Endothelial cell (in vitro differentiated cells): ENCODE data around the gene C19orf85. TPM values are rescaled to one million over a fixed set of nuclear protein-coding genes. Genes with fewer than 3 reads are reported as not detected.

Source experiments
- DNase-seq: peaks from one replicate; pipeline ENCODE4 v3.0.0; 2021; ENCODE audit warnings: low spot score
- H3K27ac Mint-ChIP-seq: one replicate; pipeline ENCODE4 v1.8.0; 2021; ENCODE audit warnings: mixed read lengths, inconsistent platforms; ENCODE audit not compliant: unreplicated experiment
- H3K27me3 Mint-ChIP-seq: one replicate; pipeline ENCODE4 v1.8.0; 2021; ENCODE audit warnings: mild to moderate bottlenecking, moderate library complexity, mixed read lengths, inconsistent platforms; ENCODE audit not compliant: unreplicated experiment
- H3K36me3 Mint-ChIP-seq: one replicate; pipeline ENCODE4 v1.8.0; 2021; ENCODE audit warnings: mild to moderate bottlenecking, low read depth, mixed read lengths, inconsistent platforms; ENCODE audit not compliant: unreplicated experiment
- H3K4me1 Mint-ChIP-seq: one replicate; pipeline ENCODE4 v1.8.0; 2021; ENCODE audit warnings: mild to moderate bottlenecking, mixed read lengths, inconsistent platforms; ENCODE audit not compliant: unreplicated experiment
- H3K4me3 Mint-ChIP-seq: one replicate; pipeline ENCODE4 v1.8.0; 2021; ENCODE audit warnings: mild to moderate bottlenecking, mixed read lengths, inconsistent platforms; ENCODE audit not compliant: unreplicated experiment
- H3K9me3 Mint-ChIP-seq: one replicate; pipeline ENCODE4 v1.8.0; 2021; ENCODE audit warnings: mixed read lengths, inconsistent platforms; ENCODE audit not compliant: unreplicated experiment
- total RNA-seq: library from RNA; stranded (reverse); fragmentation: NEBNext Ultra II Directional; extraction: Animal tissue kit (Norgen Biotek cat#: 25700); gene quantifications from one replicate; pipeline ENCODE4 v1.2.1, GENCODE V29; 2021; ENCODE audit not compliant: unreplicated experiment
- TF ChIP-seq, protein P1 (sequence below): fragments of 200-600 bp; sonication (generic); IDR thresholded peaks from one replicate; pipeline ENCODE4 v1.5.0; 2021; ENCODE audit warnings: antibody characterized with exemption; ENCODE audit not compliant: unreplicated experiment

The C19orf85 gene
- total RNA-seq, 1 donor from 2014 or later = not detected

DNA sequence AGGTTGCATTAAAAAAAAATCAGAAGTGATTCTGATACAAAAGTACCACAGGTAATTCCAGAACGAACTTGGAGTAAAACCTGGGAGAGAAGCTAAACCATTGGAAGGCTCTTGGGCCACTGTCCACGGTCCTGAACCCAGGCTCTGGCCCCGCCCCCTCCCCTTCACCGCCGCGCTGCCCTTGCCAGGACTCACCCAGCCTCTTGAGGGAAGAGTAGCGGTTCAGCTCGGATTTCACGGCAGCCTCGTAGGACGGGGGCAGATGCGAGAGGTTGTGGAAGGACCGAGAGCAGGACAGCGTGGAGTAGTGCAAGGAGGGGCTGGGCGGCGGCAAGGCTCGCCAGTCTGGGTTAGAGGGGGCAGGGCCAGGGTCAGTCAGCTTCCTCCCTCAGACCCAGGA lies 27.1 kb downstream of the C19orf85 start:
- Mint-ChIP-seq H3K4me1 (peaks cover 11% of the 10 kb centered on the region), H3K9me3 (no peaks in the 10 kb centered on the region), H3K4me3 (no peak overlapping the region), H3K27ac (no peak overlapping the region), H3K27me3 (peaks cover 30% of the 10 kb centered on the region), H3K36me3 (peaks cover 14% of the 10 kb centered on the region)
- TF ChIP-seq, protein P1, sequence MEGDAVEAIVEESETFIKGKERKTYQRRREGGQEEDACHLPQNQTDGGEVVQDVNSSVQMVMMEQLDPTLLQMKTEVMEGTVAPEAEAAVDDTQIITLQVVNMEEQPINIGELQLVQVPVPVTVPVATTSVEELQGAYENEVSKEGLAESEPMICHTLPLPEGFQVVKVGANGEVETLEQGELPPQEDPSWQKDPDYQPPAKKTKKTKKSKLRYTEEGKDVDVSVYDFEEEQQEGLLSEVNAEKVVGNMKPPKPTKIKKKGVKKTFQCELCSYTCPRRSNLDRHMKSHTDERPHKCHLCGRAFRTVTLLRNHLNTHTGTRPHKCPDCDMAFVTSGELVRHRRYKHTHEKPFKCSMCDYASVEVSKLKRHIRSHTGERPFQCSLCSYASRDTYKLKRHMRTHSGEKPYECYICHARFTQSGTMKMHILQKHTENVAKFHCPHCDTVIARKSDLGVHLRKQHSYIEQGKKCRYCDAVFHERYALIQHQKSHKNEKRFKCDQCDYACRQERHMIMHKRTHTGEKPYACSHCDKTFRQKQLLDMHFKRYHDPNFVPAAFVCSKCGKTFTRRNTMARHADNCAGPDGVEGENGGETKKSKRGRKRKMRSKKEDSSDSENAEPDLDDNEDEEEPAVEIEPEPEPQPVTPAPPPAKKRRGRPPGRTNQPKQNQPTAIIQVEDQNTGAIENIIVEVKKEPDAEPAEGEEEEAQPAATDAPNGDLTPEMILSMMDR = no peak
- peak; percentile 78 for DNase-seq

- TF ChIP-seq, protein P1 = no peak
- Mint-ChIP-seq H3K36me3 (peaks cover 14% of the 10 kb centered on the region), H3K27ac (no peak overlapping the region), H3K4me1 (peaks cover 11% of the 10 kb centered on the region), H3K4me3 (no peak overlapping the region), H3K9me3 (no peaks in the 10 kb centered on the region), H3K27me3 (peaks cover 27% of the 10 kb centered on the region)
- DNase-seq = no peak
Observed at GRCh38 chr19:55436847-55437246, 27.7 kb downstream of the C19orf85 start.

- Mint-ChIP-seq H3K27me3 (peaks cover 15% of the 10 kb centered on the region), H3K36me3 (peaks cover 15% of the 10 kb centered on the region), H3K4me1 (no peaks in the 10 kb centered on the region), H3K27ac (no peak overlapping the region), H3K9me3 (no peaks in the 10 kb centered on the region), H3K4me3 (no peak overlapping the region)
- no peak for DNase-seq
- TF ChIP-seq, protein P1 = no peak
Observed at GRCh38 chr19:55435020-55435419, 29.5 kb downstream of the C19orf85 start.

DNA sequence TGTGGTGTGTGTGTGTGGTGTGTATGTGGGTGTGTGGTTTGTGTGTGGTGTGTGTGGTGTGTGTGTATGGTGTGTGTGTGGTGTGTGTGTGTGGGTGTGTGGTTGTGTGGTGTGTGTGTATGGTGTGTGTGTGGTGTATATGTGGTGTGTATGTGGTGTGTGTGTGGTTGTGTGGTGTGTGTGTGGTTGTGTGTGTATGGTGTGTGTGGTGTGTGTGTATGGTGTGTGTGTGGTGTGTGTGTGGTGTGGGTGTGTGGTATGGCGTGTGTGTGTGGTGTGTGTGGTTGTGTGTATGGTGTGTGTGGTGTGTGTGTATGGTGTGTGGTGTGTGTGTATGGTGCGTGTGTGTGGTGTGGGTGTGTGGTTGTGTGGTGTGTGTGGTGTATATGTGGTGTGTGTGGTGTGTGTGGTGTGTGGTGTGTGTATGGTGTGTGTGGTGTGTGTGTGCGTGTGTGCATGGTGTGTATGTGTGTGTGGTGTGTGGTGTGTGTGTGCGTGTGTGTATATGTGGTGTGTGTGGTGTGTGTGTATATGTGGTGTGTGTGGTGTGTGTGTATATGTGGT lies 30.1 kb downstream of the C19orf85 start:
- no peak for DNase-seq
- Mint-ChIP-seq H3K27ac (no peak overlapping the region), H3K36me3 (peaks cover 9% of the 10 kb centered on the region), H3K4me1 (no peaks in the 10 kb centered on the region), H3K27me3 (peaks cover 13% of the 10 kb centered on the region), H3K4me3 (no peak overlapping the region), H3K9me3 (no peaks in the 10 kb centered on the region)
- TF ChIP-seq, protein P1 = no peak

- TF ChIP-seq, protein P1 = no peak
- H3K4me3 Mint-ChIP-seq = no peak overlapping the region
- DNase-seq = no peak
- H3K27ac Mint-ChIP-seq = no peak overlapping the region
- H3K4me1 Mint-ChIP-seq = no peaks in the 10 kb centered on the region
- peaks cover 9% of the 10 kb centered on the region for H3K27me3 Mint-ChIP-seq
- H3K36me3 Mint-ChIP-seq = peaks cover 6% of the 10 kb centered on the region
- no peaks in the 10 kb centered on the region for H3K9me3 Mint-ChIP-seq
Observed at GRCh38 chr19:55433292-55433691, 31.3 kb downstream of the C19orf85 start.
